K562 (cell line): Measurements from ENCODE around the gene PCBP4. TPM values are rescaled to one million over a fixed set of nuclear protein-coding genes. Genes with fewer than 3 reads are reported as not detected.

Source experiments
- CTBP1 ChIP-seq: fragments of 450-650 bp; IDR thresholded peaks from 2 replicates; pipeline ENCODE4 v1.6.1; 2016; ENCODE audit warnings: borderline replicate concordance
- NFE2L1 ChIP-seq: fragments of 450-650 bp; IDR thresholded peaks from 2 replicates; pipeline ENCODE4 v1.6.1; 2016; ENCODE audit warnings: missing genetic modification characterization, low read depth, mild to moderate bottlenecking, missing compliant biosample characterization, moderate library complexity, borderline replicate concordance
- NFYB ChIP-seq: IDR thresholded peaks from 2 replicates; pipeline ENCODE4 v1.6.1; 2011; ENCODE audit warnings: mild to moderate bottlenecking, moderate library complexity; ENCODE audit not compliant: insufficient read length; ENCODE audit errors: extremely low read depth
- NR2C2 ChIP-seq, 2 experiments: fragments of 200-800 bp in 1 of 2; sonication (Bioruptor generic) in 1 of 2; sonication (generic) in 1 of 2; formaldehyde crosslinking in 1 of 2; IDR thresholded peaks; 2 replicates each; pipeline versions ENCODE4 v1.6.1 to v1.8.0; 2016 to 2022; ENCODE audit warnings: mild to moderate bottlenecking in 1 of 2, missing compliant biosample characterization in 1 of 2, missing genetic modification characterization in 1 of 2, missing genetic modification reagents in 1 of 2
- NRF1 ChIP-seq, 2 experiments: fragments of 450-650 bp; IDR thresholded peaks in 1 of 2; conservative IDR thresholded peaks in 1 of 2; 2 replicates each; pipeline ENCODE4 v1.6.1; 2014; ENCODE audit warnings: mild to moderate bottlenecking in 2 of 2
- RAD51 ChIP-seq: fragments of 450-650 bp; IDR thresholded peaks from 2 replicates; pipeline ENCODE4 v1.7.1; 2016; ENCODE audit warnings: low read depth, mild to moderate bottlenecking, borderline replicate concordance
- SIX5 ChIP-seq, 2 experiments: IDR thresholded peaks; 2 replicates each; pipeline ENCODE4 v1.6.1; 2011; ENCODE audit warnings: low read length in 2 of 2, borderline replicate concordance in 1 of 2, low read depth in 1 of 2, mild to moderate bottlenecking in 1 of 2, moderate library complexity in 1 of 2; ENCODE audit not compliant: insufficient read depth in 1 of 2
- SRSF9 ChIP-seq: fragments of 200-400 bp; formaldehyde crosslinking; IDR thresholded peaks from 2 replicates; pipeline ENCODE4 v1.6.1; 2017; ENCODE audit warnings: low read depth, low read length, borderline replicate concordance
- ZNF354B ChIP-seq: fragments of 250-450 bp; sonication (Bioruptor Pico); IDR thresholded peaks from 2 replicates; pipeline ENCODE4 v1.4.0; 2020
- ZNF609 ChIP-seq: sonication (generic); formaldehyde crosslinking; IDR thresholded peaks from 2 replicates; pipeline ENCODE4 v1.8.1; 2023; ENCODE audit warnings: missing genetic modification reagents, mild to moderate bottlenecking, borderline replicate concordance
- polyA plus RNA-seq, 8 experiments: library from polyadenylated mRNA; depleted of rRNA in 4 of 8; stranded (reverse) in 5 of 8; unstranded in 3 of 8; fragments of >200 nt; fragmentation: Nextera tagmentation in 2 of 8; fragmentation: Illumina TruSeq in 1 of 8; extraction: Ambion mirVana in 2 of 8; extraction: Trizol in 1 of 8; gene quantifications; 2 replicates each; pipeline versions ENCODE4 v1.2.1 to v1.2.3, GENCODE V29; 2011 to 2014; ENCODE audit warnings: inconsistent platforms in 1 of 8, missing spikeins in 1 of 8
- total RNA-seq, 7 experiments: library from RNA; depleted of rRNA in 6 of 7; stranded (reverse); fragments of >200 nt in 6 of 7; fragmentation: Illumina TruSeq in 2 of 7; extraction: Trizol in 2 of 7; gene quantifications; 2 replicates each; pipeline versions ENCODE4 v1.2.1 to v1.2.3, GENCODE V29; 2011 to 2021; ENCODE audit warnings: low replicate concordance in 1 of 7
- TF ChIP-seq, protein P1 (sequence below), 2 experiments: fragments of 450-650 bp; formaldehyde crosslinking in 1 of 2; IDR thresholded peaks; 2 replicates each; pipeline versions ENCODE4 v1.4.0 to v1.6.1; 2014 to 2020; ENCODE audit warnings: mild to moderate bottlenecking in 2 of 2, borderline replicate concordance in 1 of 2, low read depth in 1 of 2

PCBP4 gene
- total and polyA plus RNA-seq, 9 of the 15 experiments (the other 6 are each of a cell fraction or from before 2014, with no cell fraction given), result 0.06 to 5.8 (median 2.6) TPM

- TF ChIP-seq ZNF609 (CRISPR knock-in tag) (no peak), NFE2L1 (tag) (no peak), NR2C2 (CRISPR knock-in tag; IDR thresholded peaks at IDR 0.05) (no peak), NR2C2 (tag; IDR thresholded peaks at IDR 0.05) (peak; percentile 34; the same call in 1 of the 2 replicates), SRSF9 (no peak), ZNF354B (CRISPR knock-in tag) (no peak), SIX5 (IDR thresholded peaks at IDR 0.05; ENCODE audit: borderline replicate concordance in 1 of 2, insufficient read depth in 1 of 2, low read depth in 1 of 2, low read length in 2 of 2) (no peak), RAD51 (no peak), NRF1 (conservative IDR thresholded peaks at IDR 0.05 in 1 of 2, IDR thresholded peaks at IDR 0.05 in 1 of 2) (peak in 1 of 2 experiments; percentile 53; a peak in 2 of 4 replicates), CTBP1 (peak; percentile 21; the same call in 1 of the 2 replicates), NFYB (no peak)
- TF ChIP-seq, protein P1, sequence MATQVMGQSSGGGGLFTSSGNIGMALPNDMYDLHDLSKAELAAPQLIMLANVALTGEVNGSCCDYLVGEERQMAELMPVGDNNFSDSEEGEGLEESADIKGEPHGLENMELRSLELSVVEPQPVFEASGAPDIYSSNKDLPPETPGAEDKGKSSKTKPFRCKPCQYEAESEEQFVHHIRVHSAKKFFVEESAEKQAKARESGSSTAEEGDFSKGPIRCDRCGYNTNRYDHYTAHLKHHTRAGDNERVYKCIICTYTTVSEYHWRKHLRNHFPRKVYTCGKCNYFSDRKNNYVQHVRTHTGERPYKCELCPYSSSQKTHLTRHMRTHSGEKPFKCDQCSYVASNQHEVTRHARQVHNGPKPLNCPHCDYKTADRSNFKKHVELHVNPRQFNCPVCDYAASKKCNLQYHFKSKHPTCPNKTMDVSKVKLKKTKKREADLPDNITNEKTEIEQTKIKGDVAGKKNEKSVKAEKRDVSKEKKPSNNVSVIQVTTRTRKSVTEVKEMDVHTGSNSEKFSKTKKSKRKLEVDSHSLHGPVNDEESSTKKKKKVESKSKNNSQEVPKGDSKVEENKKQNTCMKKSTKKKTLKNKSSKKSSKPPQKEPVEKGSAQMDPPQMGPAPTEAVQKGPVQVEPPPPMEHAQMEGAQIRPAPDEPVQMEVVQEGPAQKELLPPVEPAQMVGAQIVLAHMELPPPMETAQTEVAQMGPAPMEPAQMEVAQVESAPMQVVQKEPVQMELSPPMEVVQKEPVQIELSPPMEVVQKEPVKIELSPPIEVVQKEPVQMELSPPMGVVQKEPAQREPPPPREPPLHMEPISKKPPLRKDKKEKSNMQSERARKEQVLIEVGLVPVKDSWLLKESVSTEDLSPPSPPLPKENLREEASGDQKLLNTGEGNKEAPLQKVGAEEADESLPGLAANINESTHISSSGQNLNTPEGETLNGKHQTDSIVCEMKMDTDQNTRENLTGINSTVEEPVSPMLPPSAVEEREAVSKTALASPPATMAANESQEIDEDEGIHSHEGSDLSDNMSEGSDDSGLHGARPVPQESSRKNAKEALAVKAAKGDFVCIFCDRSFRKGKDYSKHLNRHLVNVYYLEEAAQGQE (IDR thresholded peaks at IDR 0.05; ENCODE audit: borderline replicate concordance), result no peak
- TF ChIP-seq, protein P1 (CRISPR knock-in tag; IDR thresholded peaks at IDR 0.05; ENCODE audit: low read depth), result 0 out of 2 replicates have a peak, but pooled peaks have one; percentile 51
These were observed at the start of gene PCBP4 (continued) for GRCh38 chr3:51967384-51968169.
